CD14-positive monocyte (primary cell): ENCODE measurements around the gene RHOT2. TPM values are rescaled to one million over a fixed set of nuclear protein-coding genes. Genes with fewer than 3 reads are reported as not detected.

Experiments used
- DNase-seq, 3 donors: peaks; one replicate each; pipeline ENCODE4 v3.0.0-alpha.2; 2011 to 2022
- H2AFZ ChIP-seq: 2 replicates; pipeline ENCODE4 v1.6.0; 2012; ENCODE audit warnings: mild to moderate bottlenecking, low read depth, low read length, inconsistent platforms; ENCODE audit not compliant: insufficient read depth, poor library complexity, severe bottlenecking
- H3K27ac ChIP-seq, 2 donors: 1 replicate in 1 of 2; 2 replicates in 1 of 2; pipeline ENCODE4 v1.5.1; 2012 to 2013; ENCODE audit warnings: low read length in 2 of 2, control low read depth in 1 of 2, inconsistent platforms in 1 of 2, low read depth in 1 of 2, mild to moderate bottlenecking in 1 of 2
- H3K27me3 ChIP-seq, 2 donors: one replicate each; pipeline versions ENCODE4 v1.6.0 to v1.6.1; 2011 to 2013; ENCODE audit warnings: low read length in 2 of 2; ENCODE audit not compliant: control insufficient read depth in 2 of 2, insufficient read depth in 2 of 2
- H3K36me3 ChIP-seq, 2 donors: replicated peaks in 1 of 2; 1 replicate in 1 of 2; 2 replicates in 1 of 2; pipeline versions ENCODE4 v1.5.1 to v1.6.1; 2012 to 2013; ENCODE audit warnings: low read length in 2 of 2, control low read depth in 1 of 2, inconsistent platforms in 1 of 2, mild to moderate bottlenecking in 1 of 2; ENCODE audit not compliant: insufficient read depth in 2 of 2, control insufficient read depth in 1 of 2
- H3K4me1 ChIP-seq, 2 donors: 1 replicate in 1 of 2; 2 replicates in 1 of 2; pipeline versions ENCODE4 v1.5.1 to v1.6.1; 2012 to 2013; ENCODE audit warnings: low read length in 2 of 2, control low read depth in 1 of 2, inconsistent platforms in 1 of 2, mild to moderate bottlenecking in 1 of 2, moderate library complexity in 1 of 2; ENCODE audit not compliant: insufficient read depth in 2 of 2, control insufficient read depth in 1 of 2
- H3K4me2 ChIP-seq: replicated peaks from 2 replicates; pipeline ENCODE3; 2012; ENCODE audit warnings: low read length, moderate library complexity, mild to moderate bottlenecking; ENCODE audit not compliant: poor library complexity, severe bottlenecking; ENCODE audit errors: extremely low read depth
- H3K4me3 ChIP-seq, 3 experiments: fragments of 200-600 bp in 1 of 3; sonication (generic) in 1 of 3; replicated peaks in 1 of 3; 1 replicate in 2 of 3; 2 replicates in 1 of 3; pipeline ENCODE4 v1.5.1; 2011 to 2013; ENCODE audit warnings: low read length in 3 of 3, mild to moderate bottlenecking in 3 of 3, control low read depth in 2 of 3, low read depth in 2 of 3, inconsistent platforms in 1 of 3, moderate library complexity in 1 of 3
- H3K79me2 ChIP-seq: 2 replicates; pipeline ENCODE4 v1.6.0; 2012; ENCODE audit warnings: mild to moderate bottlenecking, control low read depth, inconsistent platforms, low read length, moderate library complexity; ENCODE audit not compliant: insufficient read depth
- H3K9ac ChIP-seq: 2 replicates; pipeline ENCODE4 v1.6.0; 2017; ENCODE audit warnings: low read length, mild to moderate bottlenecking; ENCODE audit not compliant: insufficient read depth, poor library complexity, severe bottlenecking
- H3K9me3 ChIP-seq, 2 donors: replicated peaks in 1 of 2; 1 replicate in 1 of 2; 2 replicates in 1 of 2; pipeline versions ENCODE4 v1.5.1 to v1.6.1; 2012 to 2013; ENCODE audit warnings: low read length in 2 of 2, control low read depth in 1 of 2; ENCODE audit not compliant: control insufficient read depth in 1 of 2, insufficient read depth in 1 of 2
- H4K20me1 ChIP-seq: 2 replicates; pipeline ENCODE4 v1.6.0; 2012; ENCODE audit warnings: mild to moderate bottlenecking, low read length, control low read depth, moderate library complexity; ENCODE audit not compliant: insufficient read depth
- H3K27ac Mint-ChIP-seq, 7 donors: one replicate each; pipeline ENCODE4 v1.8.0; 2020; ENCODE audit warnings: mild to moderate bottlenecking in 7 of 7, mixed read lengths in 7 of 7, moderate library complexity in 6 of 7, inconsistent platforms in 2 of 7
- H3K27me3 Mint-ChIP-seq, 3 donors: one replicate each; pipeline ENCODE4 v1.8.0; 2021 to 2022; ENCODE audit warnings: low read depth in 3 of 3, mild to moderate bottlenecking in 3 of 3, mixed read lengths in 3 of 3, moderate library complexity in 3 of 3, inconsistent platforms in 1 of 3
- H3K36me3 Mint-ChIP-seq, 2 donors: one replicate each; pipeline ENCODE4 v1.8.0; 2020; ENCODE audit warnings: mixed read lengths in 2 of 2, inconsistent platforms in 1 of 2, mild to moderate bottlenecking in 1 of 2
- H3K4me1 Mint-ChIP-seq: one replicate; pipeline ENCODE4 v1.8.0; 2020; ENCODE audit warnings: mild to moderate bottlenecking, mixed read lengths
- H3K4me3 Mint-ChIP-seq, 2 donors: one replicate each; pipeline ENCODE4 v1.8.0; 2020; ENCODE audit warnings: mild to moderate bottlenecking in 2 of 2, mixed read lengths in 2 of 2, moderate library complexity in 1 of 2
- H3K9me3 Mint-ChIP-seq, 7 donors: one replicate each; pipeline ENCODE4 v1.8.0; 2020 to 2022; ENCODE audit warnings: mixed read lengths in 7 of 7, mild to moderate bottlenecking in 6 of 7, moderate library complexity in 6 of 7, inconsistent platforms in 2 of 7
- WGBS: methylation state at CpG from one replicate; pipeline ENCODE4 v1.1.5; 2013; ENCODE audit warnings: missing lambda C conversion rate; ENCODE audit not compliant: insufficient coverage; 5-methylcytosine and 5-hydroxymethylcytosine counted together
- intact Hi-C, 2 donors: fragments of 100-400 bp; cut with micrococcal nuclease; formaldehyde crosslinking; loops; one replicate each; pipeline versions ENCODE4 v1.15.0 to v1.15.1; 2023
- polyA plus RNA-seq, 3 donors: library from polyadenylated mRNA; depleted of rRNA in 1 of 3; unstranded in 2 of 3; stranded (reverse) in 1 of 3; fragments of 300-500 nt in 2 of 3; fragments of >200 nt in 1 of 3; fragmentation: Illumina TruSeq in 2 of 3; gene quantifications; 1 replicate in 2 of 3; 2 replicates in 1 of 3; pipeline ENCODE4 v1.2.3, GENCODE V29; 2012 to 2021
- TF ChIP-seq, protein P1 (sequence below): fragments of 200-600 bp; IDR thresholded peaks from one replicate; pipeline ENCODE4 v1.8.0; 2022; ENCODE audit warnings: antibody characterized with exemption, mild to moderate bottlenecking

RHOT2 gene
- polyA plus RNA-seq, 3 donors: 25.4 to 276 (median 26.3) TPM

DNA sequence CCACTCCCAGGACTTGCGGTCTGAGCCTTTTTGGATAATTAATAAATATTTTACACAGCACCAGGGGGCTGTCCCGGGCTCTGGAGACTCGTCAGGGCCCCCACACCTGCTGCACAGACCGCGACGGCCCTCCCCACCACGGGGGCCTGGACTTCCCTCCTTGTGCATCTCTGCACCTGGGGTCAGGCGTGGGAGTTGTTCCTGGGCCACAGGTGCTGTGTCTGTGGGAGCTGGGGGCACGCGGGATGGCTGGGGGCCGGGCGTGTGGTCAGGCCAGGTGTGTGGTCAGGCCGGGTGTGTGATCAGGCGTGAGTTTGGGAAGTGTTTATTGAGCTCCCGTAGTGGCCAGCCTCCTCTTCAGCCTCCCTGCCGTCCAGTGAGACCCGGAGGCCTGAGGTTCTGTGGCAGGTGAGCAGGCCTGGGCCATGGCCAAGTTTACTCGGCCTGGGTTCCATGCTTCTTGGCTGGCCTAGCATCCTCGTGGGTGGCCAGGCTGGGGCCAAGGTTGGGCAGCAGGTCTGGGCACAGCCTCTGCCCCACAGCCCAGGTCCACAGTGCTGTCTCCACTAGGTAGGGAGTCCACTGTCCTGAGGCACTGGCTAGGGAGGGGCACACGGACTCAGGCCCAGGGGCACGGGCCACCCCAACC lies 10.4 kb downstream of the RHOT2 start:
- no peak for DNase-seq
- Mint-ChIP-seq H3K9me3 (peaks cover 0 to 5% (median 0%) of the 10 kb centered on the region in 7 donors), H3K36me3 (peaks cover 18 to 30% of the 10 kb centered on the region in 2 donors), H3K27ac (no peak overlapping the region), H3K4me1 (peaks cover 29% of the 10 kb centered on the region), H3K27me3 (peaks cover 21 to 38% (median 23%) of the 10 kb centered on the region in 3 donors), H3K4me3 (no peak overlapping the region)
- H3K79me2 ChIP-seq: peaks cover 29% of the 10 kb centered on the region
- H4K20me1 ChIP-seq: peaks cover 47% of the 10 kb centered on the region
- H3K9ac ChIP-seq: no peak overlapping the region
- H3K4me3 ChIP-seq: no peak overlapping the region
- 88% methylated on average over 13 of the region's 21 CpGs for WGBS
- peaks cover 33 to 50% of the 10 kb centered on the region in 2 donors for H3K4me1 ChIP-seq
- no peak overlapping the region for H3K27ac ChIP-seq
- intact Hi-C loops: loop anchor here in 1 of 2 donors (2.0 kb wide), 1 partner anchor 16 kb away; no protein-coding TSS in a partner anchor
- H2AFZ ChIP-seq: no peak overlapping the region
- TF ChIP-seq, protein P1, sequence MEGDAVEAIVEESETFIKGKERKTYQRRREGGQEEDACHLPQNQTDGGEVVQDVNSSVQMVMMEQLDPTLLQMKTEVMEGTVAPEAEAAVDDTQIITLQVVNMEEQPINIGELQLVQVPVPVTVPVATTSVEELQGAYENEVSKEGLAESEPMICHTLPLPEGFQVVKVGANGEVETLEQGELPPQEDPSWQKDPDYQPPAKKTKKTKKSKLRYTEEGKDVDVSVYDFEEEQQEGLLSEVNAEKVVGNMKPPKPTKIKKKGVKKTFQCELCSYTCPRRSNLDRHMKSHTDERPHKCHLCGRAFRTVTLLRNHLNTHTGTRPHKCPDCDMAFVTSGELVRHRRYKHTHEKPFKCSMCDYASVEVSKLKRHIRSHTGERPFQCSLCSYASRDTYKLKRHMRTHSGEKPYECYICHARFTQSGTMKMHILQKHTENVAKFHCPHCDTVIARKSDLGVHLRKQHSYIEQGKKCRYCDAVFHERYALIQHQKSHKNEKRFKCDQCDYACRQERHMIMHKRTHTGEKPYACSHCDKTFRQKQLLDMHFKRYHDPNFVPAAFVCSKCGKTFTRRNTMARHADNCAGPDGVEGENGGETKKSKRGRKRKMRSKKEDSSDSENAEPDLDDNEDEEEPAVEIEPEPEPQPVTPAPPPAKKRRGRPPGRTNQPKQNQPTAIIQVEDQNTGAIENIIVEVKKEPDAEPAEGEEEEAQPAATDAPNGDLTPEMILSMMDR: no peak
- no peaks in the 10 kb centered on the region for H3K9me3 ChIP-seq
- no peak overlapping the region for H3K4me2 ChIP-seq
- peaks cover 16 to 29% of the 10 kb centered on the region in 2 donors for H3K36me3 ChIP-seq
- peaks cover 3 to 30% of the 10 kb centered on the region in 2 donors for H3K27me3 ChIP-seq

DNA sequence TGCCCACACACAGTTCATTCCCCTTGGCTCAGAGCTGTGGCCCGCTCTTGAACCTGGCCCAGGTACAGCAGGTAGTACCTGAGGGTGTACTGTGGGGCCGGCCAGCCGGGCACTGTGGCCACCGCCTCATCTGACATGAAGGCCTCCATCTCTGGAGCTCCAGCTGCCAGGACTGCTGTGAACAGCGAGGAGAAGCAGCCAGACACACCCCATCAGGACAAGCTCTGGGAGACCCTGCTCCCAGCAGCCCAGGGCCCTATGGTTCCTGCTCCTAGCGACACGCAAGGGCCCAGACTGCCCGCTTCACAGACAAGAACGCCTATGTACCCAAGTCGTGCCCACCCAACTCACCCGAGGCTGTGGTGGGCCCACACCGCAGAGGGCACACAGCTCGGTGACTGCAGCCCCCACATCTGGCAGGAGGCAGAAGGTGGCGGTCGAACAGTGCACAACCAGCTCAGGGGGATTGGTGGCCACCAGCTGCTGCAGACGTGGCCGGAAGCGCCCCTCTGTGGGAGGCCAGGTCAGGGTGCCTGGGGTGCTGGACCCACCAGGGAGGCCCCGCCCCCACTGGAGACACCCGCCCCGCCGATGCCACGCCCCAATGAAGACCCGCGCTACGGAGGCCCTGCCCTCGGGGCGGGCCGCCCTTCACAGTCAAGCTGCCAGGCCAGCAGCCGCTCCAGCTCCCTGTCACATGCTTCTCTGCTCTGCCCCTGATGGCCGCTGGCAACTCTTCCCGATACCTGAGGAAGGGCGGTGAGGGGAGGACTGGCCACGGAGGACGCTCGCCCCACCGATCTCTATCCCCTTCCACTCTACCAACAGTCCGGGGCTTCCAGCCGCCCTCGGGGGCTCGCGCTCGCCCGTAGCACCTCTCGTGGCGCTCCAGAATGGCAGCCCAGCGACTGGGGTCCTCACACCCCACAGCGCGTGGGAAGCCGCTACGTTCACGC lies 11.2 kb downstream of the RHOT2 start:
- H3K4me2 ChIP-seq: peak overlapping the region; percentile 95
- Mint-ChIP-seq H3K4me3 (peak overlapping the region; percentile 79 to 90), H3K36me3 (peaks cover 16 to 22% of the 10 kb centered on the region in 2 donors), H3K4me1 (peaks cover 33% of the 10 kb centered on the region), H3K27ac (peak overlapping the region in 4 of 7 donors; percentile 25 to 84 (median 53)), H3K27me3 (peaks cover 21 to 37% (median 23%) of the 10 kb centered on the region in 3 donors), H3K9me3 (peaks cover 0 to 5% (median 0%) of the 10 kb centered on the region in 7 donors)
- peak overlapping the region; percentile 49 for H3K9ac ChIP-seq
- 34% methylated on average over 29 of the region's 52 CpGs for WGBS
- H3K4me1 ChIP-seq: peaks cover 37 to 58% of the 10 kb centered on the region in 2 donors
- peaks cover 33% of the 10 kb centered on the region for H3K79me2 ChIP-seq
- no peak overlapping the region for H3K27ac ChIP-seq
- peak in 2 of 3 donors; percentile 17 to 20 for DNase-seq
- peaks cover 3 to 30% of the 10 kb centered on the region in 2 donors for H3K27me3 ChIP-seq
- intact Hi-C loops: loop anchor here in 1 of 2 donors (2.0 kb wide), 1 partner anchor 16 kb away; no protein-coding TSS in a partner anchor
- peak overlapping the region; percentile 82 for H2AFZ ChIP-seq
- peak overlapping the region; percentile 32 to 82 (median 40) for H3K4me3 ChIP-seq
- H3K9me3 ChIP-seq: no peaks in the 10 kb centered on the region
- TF ChIP-seq, protein P1: no peak
- peaks cover 10 to 21% of the 10 kb centered on the region in 2 donors for H3K36me3 ChIP-seq
- H4K20me1 ChIP-seq: peaks cover 44% of the 10 kb centered on the region
